Lung (tissue), 12 donors: ENCODE measurements around the gene MAB21L4. TPM values are rescaled to one million over a fixed set of nuclear protein-coding genes. Genes with fewer than 3 reads are reported as not detected.
A peak's percentile ranks its signal among the peaks of the same experiment; 100 is the strongest.

Source experiments
- ATAC-seq: fragments of 200-7000 bp; cut with Tn5 transposase; one replicate; pipeline ENCODE4 v1.9.1; 2020; ENCODE audit warnings: moderate number of reproducible peaks; ENCODE audit not compliant: insufficient read depth, low FRiP score
- DNase-seq, 3 donors: peaks; one replicate each; pipeline ENCODE4 v3.0.0-alpha.2; 2013 to 2017
- H3K27ac ChIP-seq, 2 donors: one replicate each; pipeline ENCODE4 v1.5.1; 2013; ENCODE audit warnings: mild to moderate bottlenecking in 2 of 2, moderate library complexity in 2 of 2, control low read depth in 1 of 2, inconsistent platforms in 1 of 2, low read depth in 1 of 2, low read length in 1 of 2
- H3K27me3 ChIP-seq, 3 donors: one replicate each; pipeline ENCODE4 v1.5.1; 2013; ENCODE audit warnings: low read length in 2 of 3; ENCODE audit not compliant: control insufficient read depth in 3 of 3, insufficient read depth in 3 of 3
- H3K36me3 ChIP-seq, 4 donors: one replicate each; pipeline ENCODE4 v1.5.1; 2013; ENCODE audit warnings: low read length in 4 of 4, mild to moderate bottlenecking in 1 of 4, moderate library complexity in 1 of 4; ENCODE audit not compliant: control insufficient read depth in 4 of 4, insufficient read depth in 4 of 4
- H3K4me1 ChIP-seq, 5 donors: one replicate each; pipeline ENCODE4 v1.5.1; 2013; ENCODE audit warnings: low read length in 5 of 5, mild to moderate bottlenecking in 2 of 5, moderate library complexity in 1 of 5; ENCODE audit not compliant: control insufficient read depth in 5 of 5, insufficient read depth in 5 of 5
- H3K4me3 ChIP-seq: one replicate; pipeline ENCODE4 v1.5.1; 2013; ENCODE audit warnings: mild to moderate bottlenecking, control low read depth, moderate library complexity
- H3K9ac ChIP-seq, 2 donors: one replicate each; pipeline ENCODE4 v1.5.1; 2013; ENCODE audit warnings: low read length in 2 of 2, control low read depth in 1 of 2; ENCODE audit not compliant: insufficient read depth in 1 of 2
- H3K9me3 ChIP-seq, 4 donors: one replicate each; pipeline ENCODE4 v1.5.1; 2013; ENCODE audit warnings: low read length in 3 of 4, mild to moderate bottlenecking in 1 of 4, moderate library complexity in 1 of 4; ENCODE audit not compliant: control insufficient read depth in 4 of 4, insufficient read depth in 3 of 4
- WGBS, 2 donors: extraction: QIAGEN DNeasy Blood & Tissue Kit; methylation state at CpG; one replicate each; pipeline ENCODE4 v1.1.7; 2013; 5-methylcytosine and 5-hydroxymethylcytosine counted together
- polyA plus RNA-seq, 2 donors: library from polyadenylated mRNA; stranded (reverse); fragments of 200-250 nt; gene quantifications; one replicate each; pipeline ENCODE4 v1.2.1, GENCODE V29; 2013
- total RNA-seq, 2 donors: library from RNA; depleted of rRNA in 1 of 2; stranded (reverse); fragments of >200 nt in 1 of 2; gene quantifications; one replicate each; pipeline ENCODE4 v1.2.1, GENCODE V29; 2014 to 2021
- TF ChIP-seq, protein P1 (sequence below): IDR thresholded peaks from 2 replicates; pipeline ENCODE4 v1.5.1; 2012; ENCODE audit warnings: mild to moderate bottlenecking; ENCODE audit errors: control extremely low read depth, extremely low read depth
- donor health status: control.
- donor health status: control.
- donor health status: Bipolar disorder and iron deficiency.
- donor health status: healthy.
- donor health status: DM: yes; HTN: yes; CAD: no.

Gene MAB21L4
- total and polyA plus RNA-seq, 4 donors, result 2.9 to 21.1 (median 6.8) TPM

DNA sequence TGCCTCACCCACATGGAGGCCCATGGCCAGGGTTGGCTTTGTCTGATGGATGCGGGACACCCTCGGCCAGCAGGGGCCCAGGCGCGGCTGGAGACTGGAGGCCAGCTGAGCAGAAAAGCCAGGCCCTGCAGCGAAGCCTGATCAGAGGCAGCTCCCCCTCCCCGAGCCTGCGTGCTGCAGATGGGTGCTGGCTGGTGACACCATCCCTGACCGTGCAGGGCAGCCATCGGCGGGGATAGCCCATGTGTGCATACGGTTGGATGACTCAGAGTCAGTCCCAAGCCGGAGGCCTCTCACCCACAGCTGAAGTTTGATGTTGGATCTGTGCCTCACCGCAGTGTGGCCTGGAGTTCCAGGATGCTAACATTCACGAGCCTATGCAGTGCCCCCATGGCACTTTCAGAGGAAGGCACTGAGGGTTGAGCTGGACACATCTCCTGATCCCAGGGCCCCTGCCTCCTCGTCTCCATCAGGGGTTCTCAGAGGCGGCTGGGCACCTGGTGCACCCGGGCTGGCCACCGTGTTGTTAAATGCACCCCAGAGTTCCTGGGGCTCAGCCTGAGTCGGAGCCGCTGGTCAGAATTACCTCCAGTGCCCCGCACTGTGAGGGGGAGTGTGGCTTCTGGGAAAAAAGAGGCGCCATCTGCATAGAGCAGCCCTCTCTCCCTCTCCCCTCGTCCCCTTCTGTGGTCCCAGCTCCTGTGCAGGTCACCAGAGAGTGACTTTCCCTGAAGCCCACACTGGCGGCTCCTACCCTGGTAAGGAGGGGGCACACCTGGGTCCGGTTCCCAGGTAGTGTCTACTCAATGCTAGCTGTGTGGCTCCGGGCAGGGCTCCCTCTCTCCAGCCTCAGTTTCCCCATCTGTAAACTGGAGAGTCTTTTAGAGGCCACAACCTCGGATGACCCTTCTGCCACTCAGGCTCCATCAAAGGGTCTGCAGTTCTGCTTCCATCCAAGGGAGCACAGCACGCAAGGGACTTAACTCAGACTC, 56.5 kb downstream of the MAB21L4 start:
- DNase-seq (no peak), ATAC-seq (no peak)
- whole genome bisulfite sequencing, 2 donors, result 87 to 92% methylated on average over 28 of the region's 28 CpGs
- H3K9me3 ChIP-seq, result no peaks in the 10 kb centered on the region
- TF ChIP-seq, protein P1, sequence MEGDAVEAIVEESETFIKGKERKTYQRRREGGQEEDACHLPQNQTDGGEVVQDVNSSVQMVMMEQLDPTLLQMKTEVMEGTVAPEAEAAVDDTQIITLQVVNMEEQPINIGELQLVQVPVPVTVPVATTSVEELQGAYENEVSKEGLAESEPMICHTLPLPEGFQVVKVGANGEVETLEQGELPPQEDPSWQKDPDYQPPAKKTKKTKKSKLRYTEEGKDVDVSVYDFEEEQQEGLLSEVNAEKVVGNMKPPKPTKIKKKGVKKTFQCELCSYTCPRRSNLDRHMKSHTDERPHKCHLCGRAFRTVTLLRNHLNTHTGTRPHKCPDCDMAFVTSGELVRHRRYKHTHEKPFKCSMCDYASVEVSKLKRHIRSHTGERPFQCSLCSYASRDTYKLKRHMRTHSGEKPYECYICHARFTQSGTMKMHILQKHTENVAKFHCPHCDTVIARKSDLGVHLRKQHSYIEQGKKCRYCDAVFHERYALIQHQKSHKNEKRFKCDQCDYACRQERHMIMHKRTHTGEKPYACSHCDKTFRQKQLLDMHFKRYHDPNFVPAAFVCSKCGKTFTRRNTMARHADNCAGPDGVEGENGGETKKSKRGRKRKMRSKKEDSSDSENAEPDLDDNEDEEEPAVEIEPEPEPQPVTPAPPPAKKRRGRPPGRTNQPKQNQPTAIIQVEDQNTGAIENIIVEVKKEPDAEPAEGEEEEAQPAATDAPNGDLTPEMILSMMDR, result no peak
- H3K4me1 ChIP-seq, result peaks cover 0 to 18% (median 4%) of the 10 kb centered on the region in 5 donors
- H3K27me3 ChIP-seq, result peaks cover 0 to 2% (median 0%) of the 10 kb centered on the region in 3 donors
- no peak overlapping the region for H3K9ac ChIP-seq
- H3K27ac ChIP-seq, result no peak overlapping the region
- no peaks in the 10 kb centered on the region for H3K36me3 ChIP-seq
- H3K4me3 ChIP-seq, result no peak overlapping the region

- Histone ChIP-seq H3K4me3 (no peak overlapping the region), H3K9me3 (no peaks in the 10 kb centered on the region), H3K36me3 (no peaks in the 10 kb centered on the region), H3K9ac (no peak overlapping the region), H3K27ac (no peak overlapping the region), H3K4me1 (peaks cover 0 to 18% (median 4%) of the 10 kb centered on the region in 5 donors), H3K27me3 (no peaks in the 10 kb centered on the region)
- DNase-seq (no peak), ATAC-seq (no peak)
- WGBS, 2 donors, result 54 to 76% methylated on average over 4 of the region's 4 CpGs
- TF ChIP-seq, protein P1, result no peak
Measured at GRCh38 chr2:240837621-240838020, 58.3 kb downstream of the MAB21L4 start.

- DNase-seq (peak; percentile 79 to 90 (median 84)), ATAC-seq (no peak)
- WGBS, 2 donors, result 70 to 83% methylated on average over 17 of the region's 17 CpGs
- TF ChIP-seq, protein P1, result no peak
- no peak overlapping the region for H3K27ac ChIP-seq
- no peak overlapping the region for H3K9ac ChIP-seq
- no peaks in the 10 kb centered on the region for H3K9me3 ChIP-seq
- no peaks in the 10 kb centered on the region for H3K36me3 ChIP-seq
- peaks cover 0 to under 1% (median under 1%) of the 10 kb centered on the region in 3 donors for H3K27me3 ChIP-seq
- H3K4me1 ChIP-seq, result peaks cover 0 to 18% (median 4%) of the 10 kb centered on the region in 5 donors
- H3K4me3 ChIP-seq, result no peak overlapping the region
Measured at GRCh38 chr2:240836781-240837467, 59.0 kb downstream of the MAB21L4 start.

Other genes starting within 250 kb of the MAB21L4 start
- gene AQP12B, start 213.3 kb downstream of the MAB21L4 start, total RNA-seq, result under 1 TPM in 1 of 2 donors, not detected in 1; 0.15 TPM
- gene AQP12B, start 213.3 kb downstream of the MAB21L4 start, polyA plus RNA-seq, result not detected
- not detected for gene AQP12A, start 204.3 kb downstream of the MAB21L4 start, total RNA-seq
- gene AQP12A, start 204.3 kb downstream of the MAB21L4 start, polyA plus RNA-seq, result not detected
- gene KIF1A, start 75.9 kb downstream of the MAB21L4 start, total RNA-seq, result 1 to 10 TPM in 1 of 2 donors, under 1 TPM in 1; 0.71 to 2.3 TPM
- gene KIF1A, start 75.9 kb downstream of the MAB21L4 start, polyA plus RNA-seq, result under 1 TPM; 0.14 to 0.22 TPM
- under 1 TPM in 1 of 2 donors, not detected in 1; 0.61 TPM for gene AGXT, start 27.3 kb downstream of the MAB21L4 start, total RNA-seq
- under 1 TPM; 0.05 to 0.16 TPM for gene AGXT, start 27.3 kb downstream of the MAB21L4 start, polyA plus RNA-seq
- 10 to 100 TPM in 1 of 2 donors, 1 to 10 TPM in 1; 5.6 to 17.4 TPM for gene CROCC2, start 10.2 kb upstream of the MAB21L4 start, total RNA-seq
- 1 to 10 TPM; 1.3 to 3.1 TPM for gene CROCC2, start 10.2 kb upstream of the MAB21L4 start, polyA plus RNA-seq
- 10 to 100 TPM; 57.1 to 74.6 TPM for gene SNED1, start 102.5 kb upstream of the MAB21L4 start, total RNA-seq
- gene SNED1, start 102.5 kb upstream of the MAB21L4 start, polyA plus RNA-seq, result 10 to 100 TPM in 1 of 2 donors, 1 to 10 TPM in 1; 5.9 to 12.3 TPM
- 10 to 100 TPM; 24.7 to 50.1 TPM for gene MTERF4, start 206.1 kb upstream of the MAB21L4 start, total RNA-seq
- 10 to 100 TPM; 23.5 to 30.3 TPM for gene MTERF4, start 206.1 kb upstream of the MAB21L4 start, polyA plus RNA-seq